Nephron progenitor cell (in vitro differentiated cells): ENCODE results near the gene NGB.

Source experiments
- DNase-seq: peaks from one replicate; pipeline ENCODE4 v3.0.0; 2021
- H3K27ac Mint-ChIP-seq: 2 replicates; pipeline ENCODE4 v1.8.0; 2021; ENCODE audit warnings: mild to moderate bottlenecking, moderate library complexity, mixed read lengths
- H3K27me3 Mint-ChIP-seq: 2 replicates; pipeline ENCODE4 v1.8.0; 2021; ENCODE audit warnings: mild to moderate bottlenecking, low read depth, mixed read lengths; ENCODE audit not compliant: poor library complexity
- H3K36me3 Mint-ChIP-seq: 2 replicates; pipeline ENCODE4 v1.8.0; 2021; ENCODE audit warnings: low read depth, mixed read lengths
- H3K4me1 Mint-ChIP-seq: 2 replicates; pipeline ENCODE4 v1.8.0; 2021; ENCODE audit warnings: mixed read lengths
- H3K4me3 Mint-ChIP-seq: 2 replicates; pipeline ENCODE4 v1.8.0; 2021; ENCODE audit warnings: mild to moderate bottlenecking, moderate library complexity, mixed read lengths
- H3K9me3 Mint-ChIP-seq: 2 replicates; pipeline ENCODE4 v1.8.0; 2021; ENCODE audit warnings: mild to moderate bottlenecking, moderate library complexity, mixed read lengths
- CTCF ChIP-seq: fragments of 200-600 bp; sonication (generic); IDR thresholded peaks from 2 replicates; pipeline ENCODE4 v1.5.0; 2021; ENCODE audit warnings: antibody characterized with exemption

The NGB gene

GRCh38 chr14:77245820-77246219 is 25.2 kb downstream of the NGB start:
- H3K27ac Mint-ChIP-seq, result no peak overlapping the region
- peaks cover 12% of the 10 kb centered on the region for H3K4me1 Mint-ChIP-seq
- no peaks in the 10 kb centered on the region for H3K36me3 Mint-ChIP-seq
- H3K9me3 Mint-ChIP-seq, result no peaks in the 10 kb centered on the region
- no peak overlapping the region for H3K4me3 Mint-ChIP-seq
- H3K27me3 Mint-ChIP-seq, result peaks cover 30% of the 10 kb centered on the region
- no peak for TF ChIP-seq CTCF
- no peak for DNase-seq

GRCh38 chr14:77243853-77244252 is 27.2 kb downstream of the NGB start:
- TF ChIP-seq CTCF, result no peak
- Mint-ChIP-seq H3K27ac (no peak overlapping the region), H3K4me3 (no peak overlapping the region), H3K36me3 (no peaks in the 10 kb centered on the region), H3K27me3 (peaks cover 31% of the 10 kb centered on the region), H3K9me3 (no peaks in the 10 kb centered on the region), H3K4me1 (no peaks in the 10 kb centered on the region)
- DNase-seq, result no peak

- H3K36me3 Mint-ChIP-seq, result no peaks in the 10 kb centered on the region
- H3K27me3 Mint-ChIP-seq, result peaks cover 28% of the 10 kb centered on the region
- no peaks in the 10 kb centered on the region for H3K9me3 Mint-ChIP-seq
- DNase-seq, result no peak
- no peak for TF ChIP-seq CTCF
- H3K4me3 Mint-ChIP-seq, result no peak overlapping the region
- H3K27ac Mint-ChIP-seq, result no peak overlapping the region
- no peaks in the 10 kb centered on the region for H3K4me1 Mint-ChIP-seq
These were observed 28.3 kb downstream of the NGB start for GRCh38 chr14:77242752-77243151.

GRCh38 chr14:77241955-77242354 is 29.1 kb downstream of the NGB start:
- H3K9me3 Mint-ChIP-seq, result no peaks in the 10 kb centered on the region
- H3K4me3 Mint-ChIP-seq, result no peak overlapping the region
- no peak overlapping the region for H3K27ac Mint-ChIP-seq

GRCh38 chr14:77240336-77240915 is 30.6 kb downstream of the NGB start:
- H3K4me1 Mint-ChIP-seq, result no peaks in the 10 kb centered on the region
- H3K36me3 Mint-ChIP-seq, result no peaks in the 10 kb centered on the region
- no peak for DNase-seq
- no peak overlapping the region for H3K4me3 Mint-ChIP-seq
- no peak overlapping the region for H3K27ac Mint-ChIP-seq
- no peaks in the 10 kb centered on the region for H3K9me3 Mint-ChIP-seq
- H3K27me3 Mint-ChIP-seq, result peaks cover 22% of the 10 kb centered on the region
- TF ChIP-seq CTCF, result no peak

More at GRCh38 chr14:77241955-77242354, 29.1 kb downstream of the NGB start:
- Mint-ChIP-seq H3K4me1 (no peaks in the 10 kb centered on the region), H3K36me3 (no peaks in the 10 kb centered on the region), H3K27me3 (peaks cover 30% of the 10 kb centered on the region)
- TF ChIP-seq CTCF, result no peak
- no peak for DNase-seq

GRCh38 chr14:77239412-77239811 is 31.6 kb downstream of the NGB start:
- Mint-ChIP-seq H3K27ac (no peak overlapping the region), H3K9me3 (no peaks in the 10 kb centered on the region), H3K4me1 (no peaks in the 10 kb centered on the region), H3K36me3 (no peaks in the 10 kb centered on the region), H3K4me3 (no peak overlapping the region), H3K27me3 (peaks cover 27% of the 10 kb centered on the region)
- TF ChIP-seq CTCF, result no peak
- no peak for DNase-seq
